Measurements from ENCODE around the gene ANTXR1.

Gene ANTXR1

DNA sequence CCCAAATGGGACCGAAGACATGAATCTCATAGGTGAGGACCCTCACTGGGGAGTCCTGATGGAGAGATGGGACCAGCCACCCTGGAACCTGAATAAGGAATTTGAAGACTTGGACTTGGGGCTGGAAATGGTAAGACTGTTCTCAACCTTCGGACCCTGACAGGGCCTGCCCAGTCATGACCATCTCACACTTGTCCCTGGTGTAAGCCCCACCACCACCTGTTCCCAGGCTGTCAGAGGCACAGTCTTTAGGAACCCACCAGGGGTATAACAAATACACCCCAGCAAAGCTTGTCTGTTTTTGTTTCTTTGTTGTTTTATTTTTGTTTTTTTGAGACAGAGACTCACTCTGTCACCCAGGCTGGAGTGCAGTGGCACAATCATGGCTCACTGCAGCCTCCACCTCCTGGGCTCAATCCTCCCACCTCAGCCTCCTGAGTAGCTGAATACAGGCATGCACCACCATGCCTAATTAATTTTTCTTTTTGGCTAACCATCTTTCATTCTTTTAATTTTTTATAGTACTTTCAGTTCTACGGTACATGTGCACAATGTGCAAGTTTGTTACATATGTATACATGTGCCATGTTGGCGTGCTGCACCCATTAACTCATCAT lies 267.9 kb downstream of the ANTXR1 start:
- H2AFZ ChIP-seq (ENCODE audit: low read depth, low read length), result no peak overlapping the region
- H3K9ac ChIP-seq (ENCODE audit: low read length), result no peak overlapping the region
- H3K36me3 ChIP-seq (replicated peaks; ENCODE audit: low read depth, low read length), result peaks cover 4% of the 10 kb centered on the region
- H3K4me1 ChIP-seq (ENCODE audit: low read length), result peaks cover 6% of the 10 kb centered on the region; the same call in 1 of the 2 replicates
- TF ChIP-seq, protein P1, sequence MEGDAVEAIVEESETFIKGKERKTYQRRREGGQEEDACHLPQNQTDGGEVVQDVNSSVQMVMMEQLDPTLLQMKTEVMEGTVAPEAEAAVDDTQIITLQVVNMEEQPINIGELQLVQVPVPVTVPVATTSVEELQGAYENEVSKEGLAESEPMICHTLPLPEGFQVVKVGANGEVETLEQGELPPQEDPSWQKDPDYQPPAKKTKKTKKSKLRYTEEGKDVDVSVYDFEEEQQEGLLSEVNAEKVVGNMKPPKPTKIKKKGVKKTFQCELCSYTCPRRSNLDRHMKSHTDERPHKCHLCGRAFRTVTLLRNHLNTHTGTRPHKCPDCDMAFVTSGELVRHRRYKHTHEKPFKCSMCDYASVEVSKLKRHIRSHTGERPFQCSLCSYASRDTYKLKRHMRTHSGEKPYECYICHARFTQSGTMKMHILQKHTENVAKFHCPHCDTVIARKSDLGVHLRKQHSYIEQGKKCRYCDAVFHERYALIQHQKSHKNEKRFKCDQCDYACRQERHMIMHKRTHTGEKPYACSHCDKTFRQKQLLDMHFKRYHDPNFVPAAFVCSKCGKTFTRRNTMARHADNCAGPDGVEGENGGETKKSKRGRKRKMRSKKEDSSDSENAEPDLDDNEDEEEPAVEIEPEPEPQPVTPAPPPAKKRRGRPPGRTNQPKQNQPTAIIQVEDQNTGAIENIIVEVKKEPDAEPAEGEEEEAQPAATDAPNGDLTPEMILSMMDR (IDR thresholded peaks at IDR 0.05; ENCODE audit: low read depth, low read length), result no peak
- H3K4me3 ChIP-seq (ENCODE audit: low read length), result no peak overlapping the region
- H3K4me2 ChIP-seq (ENCODE audit: low read length), result no peak overlapping the region
- H3K27me3 ChIP-seq (ENCODE audit: low read depth, low read length), result 0 out of 2 replicates have a peak, but pooled peaks cover 8% of the 10 kb centered on the region
- H3K9me3 ChIP-seq (ENCODE audit: insufficient read depth, low read length), result no peaks in the 10 kb centered on the region
- H4K20me1 ChIP-seq (ENCODE audit: insufficient read depth, low read length), result no peaks in the 10 kb centered on the region
- no peaks in the 10 kb centered on the region for H3K79me2 ChIP-seq (ENCODE audit: low read length)
- H3K27ac ChIP-seq (ENCODE audit: low read length), result no peak overlapping the region

DNA sequence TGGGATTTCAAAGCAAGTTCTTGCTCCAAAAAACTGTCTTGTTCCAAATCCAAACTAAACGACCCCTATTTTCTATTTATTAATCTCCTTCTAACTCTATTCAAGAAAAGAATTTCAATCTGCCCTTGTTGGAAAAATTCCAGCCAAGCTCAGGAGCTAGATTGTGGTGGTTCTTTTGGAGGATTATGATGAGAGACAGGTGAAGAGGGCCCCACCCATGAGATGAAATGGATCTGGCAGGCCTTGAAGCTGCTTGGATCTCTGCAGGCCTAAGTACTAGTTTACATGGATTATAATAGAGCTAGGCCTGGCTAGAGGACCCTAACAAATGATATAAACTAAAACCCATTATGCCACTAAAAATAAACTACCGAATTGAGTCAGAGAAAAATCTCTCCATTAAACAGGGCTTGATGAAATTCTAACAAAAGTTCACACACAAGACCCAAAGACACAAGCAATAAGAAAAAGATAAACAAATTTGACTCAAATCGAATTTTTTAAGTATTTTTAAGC lies 272.5 kb downstream of the ANTXR1 start:
- Histone ChIP-seq H3K27ac (ENCODE audit: low read length) (no peak overlapping the region), H3K27me3 (ENCODE audit: low read depth, low read length) (0 out of 2 replicates have a peak, but pooled peaks cover 4% of the 10 kb centered on the region), H2AFZ (ENCODE audit: low read depth, low read length) (peak overlapping the region; percentile 8; the same call in 1 of the 2 replicates), H3K9me3 (ENCODE audit: insufficient read depth, low read length) (no peaks in the 10 kb centered on the region), H3K4me2 (ENCODE audit: low read length) (no peak overlapping the region), H3K79me2 (ENCODE audit: low read length) (no peaks in the 10 kb centered on the region), H3K4me1 (ENCODE audit: low read length) (peaks cover 11% of the 10 kb centered on the region; the same call in 1 of the 2 replicates), H3K9ac (ENCODE audit: low read length) (no peak overlapping the region), H4K20me1 (ENCODE audit: insufficient read depth, low read length) (no peaks in the 10 kb centered on the region), H3K36me3 (replicated peaks; ENCODE audit: low read depth, low read length) (peaks cover 4% of the 10 kb centered on the region), H3K4me3 (ENCODE audit: low read length) (no peak overlapping the region)
- TF ChIP-seq, protein P1 (IDR thresholded peaks at IDR 0.05; ENCODE audit: low read depth, low read length), result no peak

DNA sequence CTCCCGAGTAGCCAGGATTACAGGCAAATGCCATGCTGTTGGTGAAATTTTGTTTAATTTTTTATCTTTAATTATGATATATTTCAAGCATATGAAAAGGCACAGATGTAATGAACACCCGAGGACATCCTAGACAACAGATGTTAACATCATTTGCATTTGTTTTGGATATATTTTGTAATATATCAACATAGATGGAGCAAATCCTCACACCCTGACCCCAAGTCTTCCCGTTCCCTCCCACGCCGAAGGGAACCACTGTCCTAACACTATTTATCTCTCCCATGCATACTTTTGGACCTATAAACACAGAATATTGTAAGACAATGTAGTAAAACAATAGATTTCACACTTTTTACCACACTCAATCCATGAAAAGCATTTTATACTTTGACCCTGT lies 274.6 kb downstream of the ANTXR1 start:
- Histone ChIP-seq H2AFZ (ENCODE audit: low read depth, low read length) (no peak overlapping the region), H3K27me3 (ENCODE audit: low read depth, low read length) (0 out of 2 replicates have a peak, but pooled peaks cover 1% of the 10 kb centered on the region), H3K4me1 (ENCODE audit: low read length) (peaks cover 11% of the 10 kb centered on the region; the same call in 1 of the 2 replicates), H3K4me3 (ENCODE audit: low read length) (no peak overlapping the region), H4K20me1 (ENCODE audit: insufficient read depth, low read length) (no peaks in the 10 kb centered on the region), H3K9me3 (ENCODE audit: insufficient read depth, low read length) (no peaks in the 10 kb centered on the region), H3K4me2 (ENCODE audit: low read length) (no peak overlapping the region), H3K36me3 (replicated peaks; ENCODE audit: low read depth, low read length) (peaks cover 4% of the 10 kb centered on the region), H3K27ac (ENCODE audit: low read length) (no peak overlapping the region), H3K9ac (ENCODE audit: low read length) (no peak overlapping the region), H3K79me2 (ENCODE audit: low read length) (no peaks in the 10 kb centered on the region)
- TF ChIP-seq, protein P1 (IDR thresholded peaks at IDR 0.05; ENCODE audit: low read depth, low read length), result no peak
- no peak for TF ChIP-seq EZH2phosphoT487 (IDR thresholded peaks at IDR 0.05; ENCODE audit: low read depth)

DNA sequence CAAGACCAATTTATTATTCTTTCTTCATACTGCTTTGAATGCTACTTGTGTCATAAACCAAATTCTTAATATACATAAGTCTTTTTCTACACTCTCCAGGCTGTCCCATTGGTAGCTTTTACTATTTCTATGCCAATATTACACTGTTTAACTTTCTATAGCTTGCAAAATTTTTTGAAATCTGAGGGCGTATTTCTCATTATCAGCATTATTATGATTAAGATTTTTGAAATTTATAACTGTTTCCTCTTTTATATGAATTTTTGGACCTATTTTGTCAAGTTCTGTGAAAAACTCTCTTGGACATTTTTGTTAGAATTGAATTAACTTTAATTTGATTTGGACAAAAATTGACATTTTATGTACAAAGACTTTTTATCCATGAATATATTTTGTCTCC lies 275.4 kb downstream of the ANTXR1 start:
- Histone ChIP-seq H3K27me3 (ENCODE audit: low read depth, low read length) (no peaks in the 10 kb centered on the region), H3K4me3 (ENCODE audit: low read length) (no peak overlapping the region), H3K9me3 (ENCODE audit: insufficient read depth, low read length) (no peaks in the 10 kb centered on the region), H3K27ac (ENCODE audit: low read length) (no peak overlapping the region), H3K79me2 (ENCODE audit: low read length) (no peaks in the 10 kb centered on the region), H3K4me2 (ENCODE audit: low read length) (no peak overlapping the region), H3K9ac (ENCODE audit: low read length) (no peak overlapping the region), H3K36me3 (replicated peaks; ENCODE audit: low read depth, low read length) (peaks cover 4% of the 10 kb centered on the region), H2AFZ (ENCODE audit: low read depth, low read length) (no peak overlapping the region), H4K20me1 (ENCODE audit: insufficient read depth, low read length) (no peaks in the 10 kb centered on the region), H3K4me1 (ENCODE audit: low read length) (peaks cover 11% of the 10 kb centered on the region; the same call in 1 of the 2 replicates)
- TF ChIP-seq, protein P1 (IDR thresholded peaks at IDR 0.05; ENCODE audit: low read depth, low read length), result no peak
- no peak for TF ChIP-seq EZH2phosphoT487 (IDR thresholded peaks at IDR 0.05; ENCODE audit: low read depth)
